Measurements from ENCODE around the gene SLF1. TPM values are rescaled to one million over a fixed set of nuclear protein-coding genes. Genes with fewer than 3 reads are reported as not detected.

Gene SLF1
- polyA plus RNA-seq, 1 of the 3 experiments (the other 2 are of a cell fraction): 5.5 TPM

- peaks cover 32 to 53% of the 10 kb centered on the region in 2 experiments for H3K36me3 ChIP-seq (replicated peaks in 1 of 2; ENCODE audit: control insufficient read depth in 1 of 2, insufficient read depth in 2 of 2, low read length in 1 of 2)
- no peaks in the 10 kb centered on the region for H4K20me1 ChIP-seq (ENCODE audit: insufficient read depth)
- peaks cover 23% of the 10 kb centered on the region; the same call in 1 of the 2 replicates for H3K79me2 ChIP-seq (ENCODE audit: insufficient read depth)
- no peak overlapping the region for H2AFZ ChIP-seq (ENCODE audit: low read depth)
- TF ChIP-seq TEAD4 (IDR thresholded peaks at IDR 0.05; ENCODE audit: borderline replicate concordance, insufficient read depth) (no peak), TAF1 (IDR thresholded peaks at IDR 0.05; ENCODE audit: borderline replicate concordance, low read depth, low read length) (no peak)
- WGBS (ENCODE audit: low lambda C conversion rate): 100% methylated on average over 2 of the region's 8 CpGs
- ChIA-PET POLR2A (no interaction called here), CTCF (no interaction called here)
- peaks cover 9% of the 10 kb centered on the region for H3K9me3 ChIP-seq
- no peaks in the 10 kb centered on the region for H3K9me2 ChIP-seq
- H3K4me2 ChIP-seq: no peak overlapping the region
- no peaks in the 10 kb centered on the region for H3K4me1 ChIP-seq (ENCODE audit: control insufficient read depth in 1 of 2, insufficient read depth in 2 of 2, low read depth in 1 of 2, low read length in 1 of 2)
- no peak overlapping the region for H3K4me3 ChIP-seq (ENCODE audit: low read depth in 2 of 2, low read length in 1 of 2)
- no peak overlapping the region for H3K27ac ChIP-seq (ENCODE audit: low read depth in 2 of 2, low read length in 1 of 2)
- no peak for DNase-seq
- H3K27me3 ChIP-seq (ENCODE audit: insufficient read depth): no peaks in the 10 kb centered on the region
- H3K9ac ChIP-seq: no peak overlapping the region
- H3F3A ChIP-seq (replicated peaks; ENCODE audit: insufficient read depth): no peaks in the 10 kb centered on the region
Measured at GRCh38 chr5:94660506-94660905, 42.0 kb downstream of the SLF1 start.

DNA sequence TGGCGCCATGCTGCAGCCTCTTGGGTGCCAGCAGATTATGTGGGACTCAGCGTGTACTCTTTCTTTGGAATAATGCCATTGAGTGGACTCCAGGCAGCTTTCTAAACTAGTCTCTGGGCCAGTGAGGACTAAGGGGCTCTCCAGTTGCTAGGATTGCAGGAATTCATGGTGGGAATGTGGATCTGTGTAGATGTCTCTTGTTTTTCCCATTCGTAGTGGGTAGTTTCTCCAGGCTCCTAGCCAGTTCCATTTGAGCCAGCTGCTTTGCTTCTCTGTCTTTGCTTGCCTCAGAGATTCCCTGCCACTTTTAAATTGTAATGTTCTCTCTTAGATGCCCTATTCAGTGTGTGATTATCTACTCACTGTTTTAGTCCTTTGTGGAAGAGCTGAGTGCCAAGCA is 42.6 kb downstream of the SLF1 start:
- Histone ChIP-seq H3K79me2 (ENCODE audit: insufficient read depth) (peaks cover 23% of the 10 kb centered on the region; the same call in 1 of the 2 replicates), H3K27ac (ENCODE audit: low read depth in 2 of 2, low read length in 1 of 2) (no peak overlapping the region), H3K4me2 (no peak overlapping the region), H3K9me3 (peaks cover 9% of the 10 kb centered on the region), H3K9ac (no peak overlapping the region), H2AFZ (ENCODE audit: low read depth) (no peak overlapping the region), H3K4me1 (ENCODE audit: control insufficient read depth in 1 of 2, insufficient read depth in 2 of 2, low read depth in 1 of 2, low read length in 1 of 2) (no peaks in the 10 kb centered on the region), H3K4me3 (ENCODE audit: low read depth in 2 of 2, low read length in 1 of 2) (no peak overlapping the region), H3K27me3 (ENCODE audit: insufficient read depth) (no peaks in the 10 kb centered on the region), H3F3A (replicated peaks; ENCODE audit: insufficient read depth) (no peaks in the 10 kb centered on the region), H4K20me1 (ENCODE audit: insufficient read depth) (no peaks in the 10 kb centered on the region), H3K9me2 (no peaks in the 10 kb centered on the region), H3K36me3 (replicated peaks in 1 of 2; ENCODE audit: control insufficient read depth in 1 of 2, insufficient read depth in 2 of 2, low read length in 1 of 2) (peaks cover 30 to 51% of the 10 kb centered on the region in 2 experiments)
- WGBS (ENCODE audit: low lambda C conversion rate): 81% methylated on average over 3 of the region's 3 CpGs
- POLR2A ChIA-PET: no interaction called here
- CTCF ChIA-PET: interaction anchor here (1.0 kb wide), 1 partner anchor 40 kb away, joined by 3 read pairs; no protein-coding TSS in a partner anchor
- DNase-seq: no peak
- TF ChIP-seq TAF1 (IDR thresholded peaks at IDR 0.05; ENCODE audit: borderline replicate concordance, low read depth, low read length): no peak
- TF ChIP-seq FOXM1 (IDR thresholded peaks at IDR 0.05; ENCODE audit: low read depth): no peak
- TF ChIP-seq FOXJ3 (CRISPR knock-in tag; IDR thresholded peaks at IDR 0.05): no peak
- no peak for TF ChIP-seq EP300 (IDR thresholded peaks at IDR 0.05; ENCODE audit: borderline replicate concordance in 1 of 2, low read depth in 1 of 2, low read length in 1 of 2)
- TF ChIP-seq CHD2 (IDR thresholded peaks at IDR 0.05; ENCODE audit: low read length, partially characterized antibody): no peak
- no peak for TF ChIP-seq MAX (IDR thresholded peaks at IDR 0.05; ENCODE audit: low read depth)
- TF ChIP-seq GATA2 (CRISPR knock-in tag; IDR thresholded peaks at IDR 0.05): no peak
- TF ChIP-seq NFIC (IDR thresholded peaks at IDR 0.05; ENCODE audit: borderline replicate concordance): no peak
- TF ChIP-seq TEAD4 (IDR thresholded peaks at IDR 0.05; ENCODE audit: borderline replicate concordance, insufficient read depth): no peak
- TF ChIP-seq, protein P1, sequence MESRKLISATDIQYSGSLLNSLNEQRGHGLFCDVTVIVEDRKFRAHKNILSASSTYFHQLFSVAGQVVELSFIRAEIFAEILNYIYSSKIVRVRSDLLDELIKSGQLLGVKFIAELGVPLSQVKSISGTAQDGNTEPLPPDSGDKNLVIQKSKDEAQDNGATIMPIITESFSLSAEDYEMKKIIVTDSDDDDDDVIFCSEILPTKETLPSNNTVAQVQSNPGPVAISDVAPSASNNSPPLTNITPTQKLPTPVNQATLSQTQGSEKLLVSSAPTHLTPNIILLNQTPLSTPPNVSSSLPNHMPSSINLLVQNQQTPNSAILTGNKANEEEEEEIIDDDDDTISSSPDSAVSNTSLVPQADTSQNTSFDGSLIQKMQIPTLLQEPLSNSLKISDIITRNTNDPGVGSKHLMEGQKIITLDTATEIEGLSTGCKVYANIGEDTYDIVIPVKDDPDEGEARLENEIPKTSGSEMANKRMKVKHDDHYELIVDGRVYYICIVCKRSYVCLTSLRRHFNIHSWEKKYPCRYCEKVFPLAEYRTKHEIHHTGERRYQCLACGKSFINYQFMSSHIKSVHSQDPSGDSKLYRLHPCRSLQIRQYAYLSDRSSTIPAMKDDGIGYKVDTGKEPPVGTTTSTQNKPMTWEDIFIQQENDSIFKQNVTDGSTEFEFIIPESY (IDR thresholded peaks at IDR 0.05; ENCODE audit: borderline replicate concordance, low read depth): no peak
- no peak for TF ChIP-seq SIN3A (IDR thresholded peaks at IDR 0.05; ENCODE audit: borderline replicate concordance, low read depth, low read length)
- TF ChIP-seq YY1 (IDR thresholded peaks at IDR 0.05; ENCODE audit: low read depth): no peak
- no peak for TF ChIP-seq ELF1 (IDR thresholded peaks at IDR 0.05)
- TF ChIP-seq, protein P2, sequence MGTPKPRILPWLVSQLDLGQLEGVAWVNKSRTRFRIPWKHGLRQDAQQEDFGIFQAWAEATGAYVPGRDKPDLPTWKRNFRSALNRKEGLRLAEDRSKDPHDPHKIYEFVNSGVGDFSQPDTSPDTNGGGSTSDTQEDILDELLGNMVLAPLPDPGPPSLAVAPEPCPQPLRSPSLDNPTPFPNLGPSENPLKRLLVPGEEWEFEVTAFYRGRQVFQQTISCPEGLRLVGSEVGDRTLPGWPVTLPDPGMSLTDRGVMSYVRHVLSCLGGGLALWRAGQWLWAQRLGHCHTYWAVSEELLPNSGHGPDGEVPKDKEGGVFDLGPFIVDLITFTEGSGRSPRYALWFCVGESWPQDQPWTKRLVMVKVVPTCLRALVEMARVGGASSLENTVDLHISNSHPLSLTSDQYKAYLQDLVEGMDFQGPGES (IDR thresholded peaks at IDR 0.05; ENCODE audit: low read depth, low read length): no peak
- TF ChIP-seq USF2 (IDR thresholded peaks at IDR 0.05; ENCODE audit: borderline replicate concordance, low read depth, low read length): no peak
- TF ChIP-seq, protein P3, sequence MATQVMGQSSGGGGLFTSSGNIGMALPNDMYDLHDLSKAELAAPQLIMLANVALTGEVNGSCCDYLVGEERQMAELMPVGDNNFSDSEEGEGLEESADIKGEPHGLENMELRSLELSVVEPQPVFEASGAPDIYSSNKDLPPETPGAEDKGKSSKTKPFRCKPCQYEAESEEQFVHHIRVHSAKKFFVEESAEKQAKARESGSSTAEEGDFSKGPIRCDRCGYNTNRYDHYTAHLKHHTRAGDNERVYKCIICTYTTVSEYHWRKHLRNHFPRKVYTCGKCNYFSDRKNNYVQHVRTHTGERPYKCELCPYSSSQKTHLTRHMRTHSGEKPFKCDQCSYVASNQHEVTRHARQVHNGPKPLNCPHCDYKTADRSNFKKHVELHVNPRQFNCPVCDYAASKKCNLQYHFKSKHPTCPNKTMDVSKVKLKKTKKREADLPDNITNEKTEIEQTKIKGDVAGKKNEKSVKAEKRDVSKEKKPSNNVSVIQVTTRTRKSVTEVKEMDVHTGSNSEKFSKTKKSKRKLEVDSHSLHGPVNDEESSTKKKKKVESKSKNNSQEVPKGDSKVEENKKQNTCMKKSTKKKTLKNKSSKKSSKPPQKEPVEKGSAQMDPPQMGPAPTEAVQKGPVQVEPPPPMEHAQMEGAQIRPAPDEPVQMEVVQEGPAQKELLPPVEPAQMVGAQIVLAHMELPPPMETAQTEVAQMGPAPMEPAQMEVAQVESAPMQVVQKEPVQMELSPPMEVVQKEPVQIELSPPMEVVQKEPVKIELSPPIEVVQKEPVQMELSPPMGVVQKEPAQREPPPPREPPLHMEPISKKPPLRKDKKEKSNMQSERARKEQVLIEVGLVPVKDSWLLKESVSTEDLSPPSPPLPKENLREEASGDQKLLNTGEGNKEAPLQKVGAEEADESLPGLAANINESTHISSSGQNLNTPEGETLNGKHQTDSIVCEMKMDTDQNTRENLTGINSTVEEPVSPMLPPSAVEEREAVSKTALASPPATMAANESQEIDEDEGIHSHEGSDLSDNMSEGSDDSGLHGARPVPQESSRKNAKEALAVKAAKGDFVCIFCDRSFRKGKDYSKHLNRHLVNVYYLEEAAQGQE (IDR thresholded peaks at IDR 0.05; ENCODE audit: low read depth, low read length): no peak
- TF ChIP-seq, protein P4, sequence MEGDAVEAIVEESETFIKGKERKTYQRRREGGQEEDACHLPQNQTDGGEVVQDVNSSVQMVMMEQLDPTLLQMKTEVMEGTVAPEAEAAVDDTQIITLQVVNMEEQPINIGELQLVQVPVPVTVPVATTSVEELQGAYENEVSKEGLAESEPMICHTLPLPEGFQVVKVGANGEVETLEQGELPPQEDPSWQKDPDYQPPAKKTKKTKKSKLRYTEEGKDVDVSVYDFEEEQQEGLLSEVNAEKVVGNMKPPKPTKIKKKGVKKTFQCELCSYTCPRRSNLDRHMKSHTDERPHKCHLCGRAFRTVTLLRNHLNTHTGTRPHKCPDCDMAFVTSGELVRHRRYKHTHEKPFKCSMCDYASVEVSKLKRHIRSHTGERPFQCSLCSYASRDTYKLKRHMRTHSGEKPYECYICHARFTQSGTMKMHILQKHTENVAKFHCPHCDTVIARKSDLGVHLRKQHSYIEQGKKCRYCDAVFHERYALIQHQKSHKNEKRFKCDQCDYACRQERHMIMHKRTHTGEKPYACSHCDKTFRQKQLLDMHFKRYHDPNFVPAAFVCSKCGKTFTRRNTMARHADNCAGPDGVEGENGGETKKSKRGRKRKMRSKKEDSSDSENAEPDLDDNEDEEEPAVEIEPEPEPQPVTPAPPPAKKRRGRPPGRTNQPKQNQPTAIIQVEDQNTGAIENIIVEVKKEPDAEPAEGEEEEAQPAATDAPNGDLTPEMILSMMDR (IDR thresholded peaks at IDR 0.05): no peak

Data from SK-N-SH (cell line).